Mesothelial cell of epicardium (in vitro differentiated cells): ENCODE measurements around the gene HS3ST3B1. TPM values are rescaled to one million over a fixed set of nuclear protein-coding genes. Genes with fewer than 3 reads are reported as not detected.

Source experiments
- DNase-seq, 2 experiments: peaks; one replicate each; pipeline ENCODE4 v3.0.0; 2021; ENCODE audit warnings: low spot score in 2 of 2; ENCODE audit not compliant: unreplicated experiment in 2 of 2
- H3K27ac Mint-ChIP-seq: 2 replicates; pipeline ENCODE4 v1.8.0; 2021; ENCODE audit warnings: mixed read lengths
- H3K27me3 Mint-ChIP-seq: 2 replicates; pipeline ENCODE4 v1.8.0; 2021; ENCODE audit warnings: low read depth, mixed read lengths
- H3K36me3 Mint-ChIP-seq: 2 replicates; pipeline ENCODE4 v1.8.0; 2021; ENCODE audit warnings: mixed read lengths
- H3K4me1 Mint-ChIP-seq: 2 replicates; pipeline ENCODE4 v1.8.0; 2021; ENCODE audit warnings: mixed read lengths
- H3K4me3 Mint-ChIP-seq: 2 replicates; pipeline ENCODE4 v1.8.0; 2021; ENCODE audit warnings: mild to moderate bottlenecking, moderate library complexity, mixed read lengths
- H3K9me3 Mint-ChIP-seq: 2 replicates; pipeline ENCODE4 v1.8.0; 2021; ENCODE audit warnings: mixed read lengths
- CTCF ChIP-seq: fragments of 200-600 bp; sonication (generic); IDR thresholded peaks from one replicate; pipeline ENCODE4 v1.5.0; 2021; ENCODE audit warnings: antibody characterized with exemption; ENCODE audit not compliant: unreplicated experiment
- total RNA-seq: library from RNA; stranded (reverse); gene quantifications from 3 replicates; pipeline ENCODE4 v1.2.1, GENCODE V29; 2021

HS3ST3B1 gene
- total RNA-seq, 1 donor from 2014 or later = 9.8 TPM

DNA sequence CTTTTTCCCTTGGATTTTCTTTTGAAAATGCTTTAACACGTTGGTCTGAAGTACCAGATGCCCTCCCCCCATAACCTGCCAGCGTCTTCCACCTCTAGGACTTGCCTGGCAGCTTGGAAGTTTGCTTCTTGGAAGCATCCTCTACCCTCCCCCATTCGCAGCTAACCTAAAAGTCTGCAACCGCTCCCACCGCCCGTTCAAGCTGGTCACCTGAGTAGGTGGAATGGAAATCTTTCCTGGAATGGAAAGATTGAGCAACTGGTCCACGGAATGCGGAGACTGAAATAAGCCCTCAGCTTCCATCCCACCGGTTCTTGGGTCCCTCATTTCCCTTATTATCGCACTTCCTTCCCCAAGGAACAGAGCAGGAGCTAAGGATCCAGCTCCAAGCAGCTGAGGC, 31.4 kb downstream of the HS3ST3B1 start:
- H3K27me3 Mint-ChIP-seq = peaks cover 6% of the 10 kb centered on the region
- H3K9me3 Mint-ChIP-seq = no peaks in the 10 kb centered on the region
- peaks cover 8% of the 10 kb centered on the region for H3K4me1 Mint-ChIP-seq
- DNase-seq = no peak
- TF ChIP-seq CTCF = no peak
- H3K4me3 Mint-ChIP-seq = no peak overlapping the region
- H3K36me3 Mint-ChIP-seq = no peaks in the 10 kb centered on the region
- no peak overlapping the region for H3K27ac Mint-ChIP-seq

DNA sequence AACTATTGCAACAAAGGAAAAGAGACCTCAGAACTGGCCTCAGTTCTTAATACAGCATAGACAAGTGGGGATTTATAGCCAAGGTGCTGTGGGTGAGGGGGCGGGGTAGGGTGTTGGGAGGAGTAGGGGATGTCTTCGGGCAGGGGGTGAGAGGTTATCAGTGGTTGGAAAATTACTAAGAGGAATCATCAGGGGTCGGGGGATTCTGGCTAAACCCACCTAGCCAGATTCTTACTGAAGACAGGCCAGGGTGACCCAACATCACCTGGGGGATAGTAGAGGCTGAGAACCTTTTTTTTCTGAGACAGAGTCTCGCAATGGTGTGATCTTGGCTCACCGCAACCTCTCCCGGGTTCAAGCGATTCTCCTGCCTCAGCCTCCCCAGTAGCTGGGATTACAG, 32.6 kb downstream of the HS3ST3B1 start:
- Mint-ChIP-seq H3K4me1 (peaks cover 8% of the 10 kb centered on the region), H3K9me3 (no peaks in the 10 kb centered on the region), H3K36me3 (no peaks in the 10 kb centered on the region)

GRCh38 chr17:14334276-14334840, 33.5 kb downstream of the HS3ST3B1 start:
- no peak for DNase-seq
- Mint-ChIP-seq H3K36me3 (no peaks in the 10 kb centered on the region), H3K4me3 (no peak overlapping the region), H3K27me3 (no peaks in the 10 kb centered on the region), H3K4me1 (peaks cover 8% of the 10 kb centered on the region), H3K27ac (no peak overlapping the region), H3K9me3 (no peaks in the 10 kb centered on the region)
- TF ChIP-seq CTCF = no peak

More for the DNA sequence above, 32.6 kb downstream of the HS3ST3B1 start:
- Mint-ChIP-seq H3K4me3 (no peak overlapping the region), H3K27me3 (peaks cover 4% of the 10 kb centered on the region), H3K27ac (no peak overlapping the region)
- no peak for TF ChIP-seq CTCF
- no peak for DNase-seq

GRCh38 chr17:14334919-14335318, 34.0 kb downstream of the HS3ST3B1 start:
- Mint-ChIP-seq H3K9me3 (no peaks in the 10 kb centered on the region), H3K27ac (no peak overlapping the region), H3K27me3 (no peaks in the 10 kb centered on the region)

DNA sequence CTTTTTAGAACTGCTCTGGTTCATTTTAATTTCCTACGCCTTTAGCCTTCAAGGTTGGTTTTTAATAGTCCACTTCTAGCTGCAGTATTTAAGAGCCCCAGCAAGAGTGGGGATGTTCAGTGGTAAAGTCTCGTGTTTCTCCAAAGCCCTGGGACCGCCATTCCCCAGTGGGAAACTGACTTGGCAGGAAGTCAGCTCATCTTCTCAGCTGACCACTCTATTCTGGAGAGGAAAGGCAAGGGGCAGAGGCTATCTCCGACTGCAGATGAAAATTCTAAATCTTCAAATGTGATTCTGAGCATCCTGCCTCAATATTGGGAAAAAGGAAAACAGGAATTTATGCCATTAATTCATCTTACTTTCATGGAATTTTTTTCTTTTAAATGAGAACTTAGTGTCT, 35.5 kb downstream of the HS3ST3B1 start:
- Mint-ChIP-seq H3K4me3 (no peak overlapping the region), H3K27ac (no peak overlapping the region), H3K4me1 (peaks cover 12% of the 10 kb centered on the region), H3K27me3 (peaks cover 6% of the 10 kb centered on the region), H3K9me3 (no peaks in the 10 kb centered on the region), H3K36me3 (no peaks in the 10 kb centered on the region)
- DNase-seq = no peak
- TF ChIP-seq CTCF = no peak

More at GRCh38 chr17:14334919-14335318, 34.0 kb downstream of the HS3ST3B1 start:
- Mint-ChIP-seq H3K4me3 (no peak overlapping the region), H3K4me1 (peaks cover 8% of the 10 kb centered on the region), H3K36me3 (no peaks in the 10 kb centered on the region)
- DNase-seq = no peak
- no peak for TF ChIP-seq CTCF
